HepG2 (cell line): ENCODE results near the gene IQCN. TPM values are rescaled to one million over a fixed set of nuclear protein-coding genes. Genes with fewer than 3 reads are reported as not detected.

Source experiments
- ATAC-seq: fragments of 200-7000 bp; cut with Tn5 transposase; 3 replicates; pipeline ENCODE4 v1.9.1; 2020; ENCODE audit warnings: mild to moderate bottlenecking, moderate library complexity
- BruUV-seq: library from RNA; stranded (reverse); fragments of 400-500 nt; replicated peaks from 2 replicates; lab custom pipeline; 2021; lab: Mats Ljungman, UMichigan
- CTCF ChIA-PET: fragments of 300-600 bp; formaldehyde crosslinking; extraction: SDS; loops from one replicate; lab custom pipeline; 2021; ENCODE audit warnings: low total read pairs, inconsistent platforms, low intra/inter-chr PET ratio; lab: Yijun Ruan, JAX
- POLR2A ChIA-PET: fragments of 350-600 bp; sonication (Branson Sonifier 250); formaldehyde crosslinking; loops from one replicate; lab custom pipeline; 2020; ENCODE audit warnings: antibody characterized with exemption, inconsistent platforms; lab: Yijun Ruan, JAX
- DNase-seq: peaks from one replicate; pipeline ENCODE4 v3.0.0-alpha.2; 2015; ENCODE audit warnings: low spot score
- FAIRE-seq: peaks from 3 replicates; lab custom pipeline; 2011; peaks lifted over from hg19 to GRCh38; lab: Jason Lieb, UNC
- H2AFZ ChIP-seq: one replicate; pipeline ENCODE4 v1.6.1; 2011; ENCODE audit warnings: low read length, inconsistent platforms
- H3K27ac ChIP-seq: fragments of 300-600 bp; 3 replicates; pipeline ENCODE4 v1.8.0; 2011; ENCODE audit warnings: mixed run types, mild to moderate bottlenecking, mixed read lengths, low read length, inconsistent platforms; ENCODE audit not compliant: insufficient read depth; ENCODE audit errors: extremely low read length
- H3K27me3 ChIP-seq, 2 experiments: fragments of 200-600 bp in 1 of 2; 2 replicates in 1 of 2; 3 replicates in 1 of 2; pipeline versions ENCODE4 v1.6.0 to v1.8.0; 2011; ENCODE audit warnings: low read length in 2 of 2, mild to moderate bottlenecking in 2 of 2, moderate library complexity in 2 of 2, inconsistent platforms in 1 of 2; ENCODE audit not compliant: insufficient read depth in 2 of 2, control insufficient read depth in 1 of 2
- H3K36me3 ChIP-seq, 2 experiments: fragments of 200-600 bp in 1 of 2; replicated peaks in 1 of 2; 2 replicates in 1 of 2; 3 replicates in 1 of 2; pipeline versions ENCODE4 v1.5.1 to v1.8.0; 2011; ENCODE audit warnings: low read length in 2 of 2, inconsistent platforms in 1 of 2; ENCODE audit not compliant: insufficient read depth in 2 of 2, control insufficient read depth in 1 of 2
- H3K4me1 ChIP-seq: 2 replicates; pipeline ENCODE4 v1.5.1; 2012; ENCODE audit warnings: low read length, inconsistent platforms; ENCODE audit not compliant: insufficient read depth
- H3K4me2 ChIP-seq: 2 replicates; pipeline ENCODE4 v1.6.0; 2011; ENCODE audit warnings: low read depth, low read length, inconsistent platforms
- H3K4me3 ChIP-seq, 3 experiments: fragments of 200-600 bp in 1 of 3; sonication (generic), shearing (Covaris generic) in 1 of 3; replicated peaks in 1 of 3; 2 replicates each; pipeline ENCODE4 v1.5.1; 2011 to 2016; ENCODE audit warnings: low read length in 3 of 3, inconsistent platforms in 2 of 3, low read depth in 2 of 3, mild to moderate bottlenecking in 2 of 3, control low read depth in 1 of 3, mixed read lengths in 1 of 3; ENCODE audit not compliant: insufficient read depth in 1 of 3
- H3K79me2 ChIP-seq: one replicate; pipeline ENCODE4 v1.6.1; 2011; ENCODE audit warnings: low read length, inconsistent platforms; ENCODE audit not compliant: insufficient read depth
- H3K9ac ChIP-seq: 2 replicates; pipeline ENCODE4 v1.6.0; 2011; ENCODE audit warnings: mild to moderate bottlenecking, low read depth, low read length, inconsistent platforms; ENCODE audit not compliant: insufficient read depth
- H3K9me3 ChIP-seq: 2 replicates; pipeline ENCODE4 v1.5.1; 2012; ENCODE audit warnings: mild to moderate bottlenecking, low read length
- H4K20me1 ChIP-seq: 2 replicates; pipeline ENCODE4 v1.6.0; 2011; ENCODE audit warnings: inconsistent platforms, mild to moderate bottlenecking, low read length, moderate library complexity; ENCODE audit not compliant: insufficient read depth
- DBP ChIP-seq: sonication (generic); formaldehyde crosslinking; IDR thresholded peaks from 2 replicates; pipeline ENCODE4 v1.4.0; 2020; ENCODE audit warnings: missing genetic modification reagents; ENCODE audit errors: not compliant biosample characterization
- DDIT3 ChIP-seq: sonication (generic); formaldehyde crosslinking; IDR thresholded peaks from 2 replicates; pipeline ENCODE4 v1.4.0; 2020; ENCODE audit warnings: mild to moderate bottlenecking, missing genetic modification reagents
- ESRRA ChIP-seq: sonication (generic); formaldehyde crosslinking; IDR thresholded peaks from 2 replicates; pipeline ENCODE4 v1.5.1; 2020; ENCODE audit warnings: mild to moderate bottlenecking, low read depth, missing genetic modification reagents
- ETV6 ChIP-seq: sonication (generic); formaldehyde crosslinking; conservative IDR thresholded peaks from 2 replicates; pipeline ENCODE4 v1.4.0; 2020; ENCODE audit warnings: missing genetic modification reagents
- RNF219 ChIP-seq: sonication (generic); formaldehyde crosslinking; IDR thresholded peaks from 2 replicates; pipeline ENCODE4 v1.5.0; 2020; ENCODE audit warnings: mild to moderate bottlenecking, missing genetic modification reagents
- ZNF275 ChIP-seq: sonication (generic); formaldehyde crosslinking; IDR thresholded peaks from 2 replicates; pipeline ENCODE4 v1.8.0; 2022; ENCODE audit warnings: missing genetic modification reagents, mild to moderate bottlenecking, inconsistent platforms, borderline replicate concordance
- WGBS: methylation state at CpG from one replicate; pipeline ENCODE4 v1.1.6; 2017; ENCODE audit warnings: low lambda C conversion rate; 5-methylcytosine and 5-hydroxymethylcytosine counted together
- in situ Hi-C: cut with HindIII; loops from 2 replicates; pipeline ENCODE4 v1.10.0; 2017; ENCODE audit warnings: low pct_unique_long_range_greater_than_20kb; ENCODE audit not compliant: extremely low pct_ligation_motif_present
- intact Hi-C: fragments of 100-400 bp; cut with micrococcal nuclease; formaldehyde crosslinking; loops from one replicate; pipeline ENCODE4 v1.10.0; 2022; ENCODE audit not compliant: unreplicated experiment
- polyA plus RNA-seq, 8 experiments: library from polyadenylated mRNA; depleted of rRNA in 3 of 8; stranded (reverse) in 7 of 8; unstranded in 1 of 8; fragments of >200 nt; fragmentation: Illumina TruSeq in 4 of 8; extraction: Trizol in 4 of 8; gene quantifications; 2 replicates each; pipeline versions ENCODE4 v1.2.1 to v1.2.3, GENCODE V29; 2011 to 2016; ENCODE audit warnings: low read depth in 4 of 8, missing spikeins in 1 of 8, mixed read lengths in 1 of 8; ENCODE audit not compliant: insufficient read depth in 1 of 8
- total RNA-seq, 5 experiments: library from RNA; depleted of rRNA; stranded (reverse); fragments of >200 nt; fragmentation: Illumina TruSeq; extraction: Trizol; gene quantifications; 2 replicates each; pipeline ENCODE4 v1.2.3, GENCODE V29; 2016; ENCODE audit warnings: low read depth in 1 of 5

IQCN gene
- total and polyA plus RNA-seq, 2 of the 13 experiments (the other 11 are each of a cell fraction or from before 2014, with no cell fraction given), result 0.04 to 0.18 TPM

GRCh38 chr19:18266771-18267686 is 7.2 kb downstream of the IQCN start (continued):
- no peak for TF ChIP-seq ZNF275 (CRISPR knock-in tag)
- no peak for TF ChIP-seq RNF219

- no peaks in the 10 kb centered on the region for H3K36me3 ChIP-seq
- H3K9me3 ChIP-seq, result no peaks in the 10 kb centered on the region
- H3K79me2 ChIP-seq, result no peaks in the 10 kb centered on the region
- ChIA-PET CTCF (no interaction called here), POLR2A (no interaction called here)
- peaks cover 21% of the 10 kb centered on the region for H3K4me1 ChIP-seq
- TF ChIP-seq ESRRA (CRISPR knock-in tag) (no peak), DDIT3 (CRISPR knock-in tag) (no peak), DBP (CRISPR knock-in tag) (no peak), ETV6 (CRISPR knock-in tag) (no peak)
- no peaks in the 10 kb centered on the region for H4K20me1 ChIP-seq
- H2AFZ ChIP-seq, result no peak overlapping the region
- in situ Hi-C loops, result no loop called here
- H3K9ac ChIP-seq, result no peak overlapping the region
- H3K27ac ChIP-seq, result no peak overlapping the region
- H3K4me3 ChIP-seq, result no peak overlapping the region
- no peak for DNase-seq
- intact Hi-C loops, result no loop called here
- WGBS, result 50% methylated on average over 6 of the region's 7 CpGs
- H3K4me2 ChIP-seq, result no peak overlapping the region
- FAIRE-seq, result no peak
- BruUV-seq, result no TSS peak
- ATAC-seq, result no peak
- peaks cover 5 to 7% of the 10 kb centered on the region in 2 experiments; a peak in 3 of 5 replicates for H3K27me3 ChIP-seq
These were observed 8.7 kb downstream of the IQCN start for GRCh38 chr19:18265582-18265981.
